Posterior cingulate gyrus (tissue), 11 donors: Measurements from ENCODE around the gene HDAC7.

ENCODE experiments used
- DNase-seq, 10 donors: peaks; one replicate each; pipeline versions ENCODE4 v3.0.0 to v3.0.0-alpha.2; 2020 to 2021; ENCODE audit warnings: mixed read lengths in 3 of 10
- intact Hi-C: fragments of 100-400 bp; cut with DNase I; formaldehyde crosslinking; loops from one replicate; pipeline ENCODE4 v1.15.1; 2023

Gene HDAC7

GRCh38 chr12:47757364-47757839 lies 62.3 kb downstream of the HDAC7 start:
- DNase-seq: peak in 1 of 10 donors; percentile 35
- intact Hi-C loops: no loop called here

DNA sequence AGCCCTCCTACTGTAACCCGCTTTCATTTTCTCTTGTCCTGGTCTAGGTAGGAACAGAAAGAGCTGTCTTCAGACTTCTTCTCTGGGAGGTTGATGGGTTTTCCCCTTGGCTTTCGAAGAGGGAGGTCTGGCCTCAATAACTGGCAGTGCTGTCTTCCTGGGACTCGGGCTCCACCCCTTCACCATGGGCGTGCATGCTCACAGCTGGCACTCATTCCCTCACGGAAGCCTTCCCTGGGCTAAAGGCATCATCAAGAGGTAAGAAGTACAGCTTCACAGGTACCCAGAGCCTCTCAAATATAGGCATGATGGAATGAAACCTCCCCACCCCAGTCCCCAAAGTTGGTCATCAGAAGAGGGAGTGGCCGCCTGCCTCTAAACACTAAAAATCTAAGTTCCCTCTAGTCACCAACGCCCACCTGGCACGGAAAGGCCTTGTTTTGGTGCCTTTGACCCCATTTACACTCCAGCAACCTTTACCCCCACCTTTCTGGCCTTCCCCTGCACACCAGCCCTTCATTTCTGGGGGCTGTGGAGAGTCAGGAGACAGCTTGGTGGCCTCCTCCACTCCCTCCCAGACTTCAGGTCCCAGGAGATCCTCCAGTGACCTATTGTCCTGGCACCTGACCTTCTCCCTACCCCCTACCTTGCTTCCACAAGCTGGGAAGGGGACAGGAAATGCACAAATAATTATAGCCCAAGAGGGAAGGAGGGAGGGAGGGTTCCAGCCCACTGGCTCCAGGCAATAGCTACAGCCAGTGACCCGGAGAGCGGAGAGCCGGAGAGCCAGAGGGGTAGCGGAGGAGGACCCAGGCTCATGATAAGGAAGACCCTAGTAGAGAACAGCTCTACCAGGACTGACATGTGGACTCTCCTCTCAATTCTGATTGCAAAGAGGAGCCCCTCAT lies 63.8 kb downstream of the HDAC7 start:
- intact Hi-C loops: no loop called here
- DNase-seq: peak in 4 of 10 donors; percentile 14 to 69 (median 40)

DNA sequence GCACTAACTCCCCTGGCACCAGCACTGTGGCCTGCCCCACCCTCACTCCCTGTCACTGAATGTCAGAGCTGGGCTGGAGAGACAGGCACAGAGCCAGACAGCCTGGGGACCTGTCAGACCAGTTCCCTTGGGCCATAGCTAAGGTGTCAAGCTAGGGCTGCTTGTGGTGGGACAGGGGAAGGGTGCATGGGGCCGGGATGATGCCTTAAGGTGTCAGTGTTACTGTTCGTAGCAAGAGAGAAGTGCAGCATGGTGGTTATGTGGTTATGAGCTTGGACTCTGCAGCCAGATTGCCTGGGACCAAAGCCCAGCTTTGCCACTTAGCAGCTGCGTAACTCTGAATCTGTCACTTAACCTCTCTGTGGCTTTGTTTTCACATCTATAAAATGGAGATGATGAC lies 64.8 kb downstream of the HDAC7 start:
- intact Hi-C loops: no loop called here
- peak in 3 of 10 donors; percentile 66 to 88 (median 67) for DNase-seq

DNA sequence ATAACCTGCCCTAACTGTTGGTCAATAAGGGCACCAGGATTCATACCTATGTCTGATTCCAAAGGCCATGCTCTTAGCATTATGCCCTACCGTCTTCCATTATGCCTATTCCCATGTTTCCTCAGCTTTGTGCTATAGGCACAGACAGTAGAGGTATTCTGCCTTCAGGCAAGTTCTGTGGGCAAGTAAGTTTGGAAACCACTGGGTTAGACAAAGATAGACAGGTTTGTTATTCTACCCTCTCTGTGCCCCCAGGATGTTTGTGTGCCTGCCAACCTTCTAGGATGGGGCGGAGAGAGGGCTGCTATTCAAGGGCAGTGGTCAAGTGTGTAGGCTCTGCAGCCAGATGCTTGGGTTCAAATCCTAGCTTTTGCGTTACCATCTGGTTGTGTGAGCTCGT lies 65.6 kb downstream of the HDAC7 start:
- intact Hi-C loops: no loop called here
- peak in 1 of 10 donors; percentile 28 for DNase-seq

DNA sequence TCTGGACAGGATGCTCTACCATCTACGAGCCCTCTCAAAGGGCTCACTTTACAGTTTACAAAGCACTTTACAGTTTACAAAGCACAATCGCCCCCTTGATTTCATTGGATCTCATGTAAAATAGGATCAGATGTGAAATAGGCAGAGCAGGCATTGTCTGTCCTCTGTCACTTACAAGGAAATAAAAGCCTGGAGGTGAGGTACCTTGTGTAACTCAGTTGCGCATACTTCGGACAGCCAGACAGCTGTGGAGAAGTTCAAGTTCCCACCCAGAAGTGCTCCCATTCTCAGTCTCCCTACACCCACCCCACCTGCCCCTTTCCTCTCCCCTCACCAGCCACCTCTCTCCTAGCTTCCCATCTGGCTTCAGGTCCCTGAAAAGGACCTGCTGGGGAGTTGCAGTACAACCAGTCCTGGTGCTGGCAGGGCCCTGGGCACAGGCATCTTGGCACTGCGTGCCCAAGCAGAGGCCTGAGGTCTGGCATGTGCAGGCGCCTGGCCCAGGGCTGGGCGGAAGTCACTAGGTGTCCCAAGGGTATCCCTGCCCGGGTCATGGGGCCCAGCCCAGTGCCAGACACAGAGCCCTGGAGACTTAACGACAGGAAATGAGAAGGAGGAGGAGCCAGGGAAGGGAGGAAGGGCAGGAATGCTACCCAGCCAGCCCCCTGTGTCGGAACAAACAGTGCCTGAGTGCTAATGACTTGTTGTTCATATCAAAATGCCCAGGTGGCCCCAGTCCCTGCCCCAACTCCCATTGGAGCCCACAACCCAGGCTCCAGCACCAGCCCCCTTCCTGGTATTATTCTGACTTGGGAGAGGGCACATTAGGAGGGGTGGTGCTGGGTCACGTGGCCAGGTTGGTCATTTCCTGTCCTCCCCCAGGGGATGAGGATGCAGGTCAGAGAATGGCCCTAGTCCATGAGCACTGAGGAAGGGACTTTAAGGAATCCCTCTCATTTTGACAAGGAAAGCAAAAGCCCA lies 66.4 kb downstream of the HDAC7 start:
- intact Hi-C loops: no loop called here
- peak in 7 of 10 donors; percentile 34 to 88 (median 44) for DNase-seq

GRCh38 chr12:47752552-47752951 lies 67.2 kb downstream of the HDAC7 start:
- intact Hi-C loops: no loop called here
- DNase-seq: peak in 1 of 10 donors; percentile 27

DNA sequence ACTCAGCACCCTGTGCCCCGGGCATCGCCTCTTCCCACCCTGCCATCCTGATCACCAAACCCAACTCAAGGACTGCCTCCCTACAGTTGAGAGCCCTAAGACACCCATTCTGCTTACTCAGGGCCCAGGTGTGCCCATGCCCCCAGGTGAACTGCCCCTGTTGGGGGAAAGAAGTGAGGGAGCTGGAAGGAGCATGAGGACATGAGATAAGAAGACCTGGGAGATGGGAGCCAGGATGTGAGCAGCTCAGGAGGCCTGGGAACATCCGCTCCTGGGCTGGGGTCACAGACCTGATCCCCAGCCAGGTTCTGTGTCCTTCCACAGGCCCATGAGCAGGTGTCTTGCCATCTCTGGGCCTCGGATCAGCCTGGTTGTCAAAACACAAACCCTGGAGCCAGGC lies 67.6 kb downstream of the HDAC7 start:
- DNase-seq: peak in 2 of 10 donors; percentile 22 to 68
- intact Hi-C loops: no loop called here

- intact Hi-C loops: no loop called here
- DNase-seq: peak in 2 of 10 donors; percentile 52 to 76
Measured at GRCh38 chr12:47751561-47751960, 68.1 kb downstream of the HDAC7 start.

DNA sequence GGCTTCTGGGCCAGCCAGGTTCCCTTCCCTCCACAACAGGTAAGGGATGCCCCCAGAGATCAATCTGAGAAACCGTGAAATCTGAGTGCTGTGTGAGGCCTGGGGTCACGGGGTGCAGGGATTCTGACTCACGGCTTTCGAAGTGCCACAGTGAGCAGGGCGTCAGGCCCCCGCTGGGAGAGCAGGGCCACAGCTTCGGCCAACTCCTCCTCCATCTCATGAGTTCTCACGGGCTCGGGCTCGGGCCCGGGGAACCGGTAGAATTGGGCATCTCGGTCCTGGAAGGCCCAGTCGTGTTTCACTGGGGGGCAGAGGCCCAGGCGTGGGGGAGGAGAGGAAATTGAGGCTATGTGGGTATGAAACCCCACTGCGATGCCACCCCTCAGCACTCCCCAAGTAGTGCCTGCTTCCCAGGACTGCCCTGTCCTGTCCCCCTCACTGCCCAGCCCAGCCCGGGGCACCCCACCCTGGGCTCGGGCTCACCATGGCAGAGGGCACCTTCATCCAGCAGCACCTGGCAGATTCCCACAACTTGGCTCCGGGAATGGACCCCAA lies 68.7 kb downstream of the HDAC7 start:
- intact Hi-C loops: no loop called here
- peak in 3 of 10 donors; percentile 39 to 68 (median 56) for DNase-seq

DNA sequence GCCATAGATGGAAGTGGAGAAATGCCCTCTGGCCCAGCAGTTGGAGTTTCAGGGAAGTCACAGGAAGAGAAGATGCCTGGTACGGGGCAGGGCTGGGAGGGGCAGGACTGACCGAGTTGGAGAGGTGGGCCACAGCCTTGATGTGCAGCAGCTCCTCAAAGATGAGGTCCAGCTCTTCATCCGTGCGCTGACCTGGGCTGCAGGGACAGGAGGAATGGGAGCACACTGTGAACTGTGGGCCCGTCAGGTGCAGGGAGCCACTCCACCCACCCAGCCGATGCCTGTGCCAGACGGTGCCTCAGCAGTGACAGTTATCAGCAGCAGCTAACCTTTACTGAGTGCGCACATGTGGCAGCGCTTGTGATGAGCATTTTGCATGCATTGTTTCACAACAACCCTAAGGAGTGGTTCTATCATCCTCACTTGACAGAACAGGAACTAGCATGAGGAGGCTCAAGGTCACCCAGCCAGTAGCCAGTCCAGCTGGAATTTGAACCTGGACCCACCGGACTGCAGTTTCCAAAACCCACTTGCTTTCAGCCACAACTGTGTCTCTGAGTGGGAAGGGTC lies 69.4 kb downstream of the HDAC7 start:
- intact Hi-C loops: no loop called here
- peak in 3 of 10 donors; percentile 42 to 60 (median 50) for DNase-seq

- intact Hi-C loops: no loop called here
- peak in 2 of 10 donors; percentile 23 to 60 for DNase-seq
Measured at GRCh38 chr12:47748899-47749298, 70.8 kb downstream of the HDAC7 start.

- intact Hi-C loops: no loop called here
Measured at GRCh38 chr12:47748507-47748828, 71.2 kb downstream of the HDAC7 start.

GRCh38 chr12:47747596-47748506 lies 71.9 kb downstream of the HDAC7 start:
- intact Hi-C loops: no loop called here
- peak in 3 of 10 donors; percentile 35 to 67 (median 65) for DNase-seq

More at GRCh38 chr12:47748507-47748828, 71.2 kb downstream of the HDAC7 start:
- peak in 1 of 10 donors; percentile 30 for DNase-seq

DNA sequence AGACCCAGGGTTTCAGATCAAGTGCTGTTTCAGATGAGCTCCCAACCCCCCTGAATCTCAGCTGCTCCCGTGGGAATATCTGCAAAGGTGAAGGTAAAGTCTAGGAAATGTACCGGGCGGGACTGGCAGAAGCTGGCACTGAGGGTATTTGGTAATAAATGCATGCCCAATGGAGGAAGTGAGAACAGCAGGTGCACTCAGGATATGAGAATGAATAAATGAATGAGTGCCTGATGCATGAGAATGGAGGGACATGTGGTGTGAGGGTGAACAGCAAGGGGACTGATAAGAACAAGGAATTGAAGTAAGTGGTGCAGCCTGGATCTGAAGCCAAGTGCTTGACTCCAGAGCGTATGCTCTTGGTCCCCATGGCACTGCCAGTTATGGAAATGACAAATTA lies 72.6 kb downstream of the HDAC7 start:
- DNase-seq: peak in 1 of 10 donors; percentile 24
- intact Hi-C loops: no loop called here

GRCh38 chr12:47746523-47746922 lies 73.2 kb downstream of the HDAC7 start:
- DNase-seq: peak in 2 of 10 donors; percentile 12 to 57
- intact Hi-C loops: no loop called here

GRCh38 chr12:47746073-47746472 lies 73.6 kb downstream of the HDAC7 start:
- peak in 2 of 10 donors; percentile 42 to 45 for DNase-seq
- intact Hi-C loops: no loop called here

GRCh38 chr12:47745485-47746041 lies 74.1 kb downstream of the HDAC7 start:
- intact Hi-C loops: no loop called here
- peak in 3 of 10 donors; percentile 67 to 85 (median 77) for DNase-seq

DNA sequence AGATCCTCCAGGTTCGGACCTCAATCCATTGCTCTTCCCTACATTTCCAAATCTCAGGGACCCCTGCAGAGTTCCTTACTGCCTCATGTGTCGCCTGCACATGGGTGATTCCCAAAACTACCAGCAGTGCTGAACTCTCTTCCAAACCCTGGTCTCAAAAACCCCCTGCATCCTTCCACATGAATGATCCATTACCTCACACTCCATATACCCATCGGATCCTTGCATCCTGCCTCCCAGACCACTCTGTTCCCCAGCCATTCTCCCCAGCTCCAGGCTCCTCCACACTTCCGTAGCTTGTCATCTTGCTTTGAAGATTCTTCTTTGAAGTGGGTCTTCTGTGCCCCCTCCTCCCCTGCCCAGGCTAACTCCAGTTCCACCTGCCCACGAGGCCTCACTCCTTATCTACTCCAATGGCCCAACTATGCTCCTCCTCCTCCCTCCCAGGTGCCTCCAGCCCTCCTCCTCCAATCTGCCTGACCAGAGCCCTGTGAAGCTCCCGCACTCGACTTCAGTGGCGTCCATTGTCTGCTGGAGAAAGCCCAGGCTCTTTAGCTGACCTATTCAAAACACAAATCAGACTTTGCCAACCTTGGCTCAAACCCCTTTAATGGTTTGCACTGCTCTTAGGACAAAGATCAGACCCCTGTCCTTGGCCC lies 74.8 kb downstream of the HDAC7 start:
- DNase-seq: peak in 2 of 10 donors; percentile 41 to 47
- intact Hi-C loops: no loop called here
